GM18499 (cell line): ENCODE measurements around the gene ZNF865.
A peak's percentile ranks its signal among the peaks of the same experiment; 100 is the strongest.

Source experiments
- ATAC-seq: cut with Tn5 transposase; IDR thresholded peaks from one replicate; pipeline ENCODE4 v1.9.1; 2021; ENCODE audit warnings: moderate number of reproducible peaks; ENCODE audit not compliant: insufficient read depth, unreplicated experiment

The ZNF865 gene

DNA sequence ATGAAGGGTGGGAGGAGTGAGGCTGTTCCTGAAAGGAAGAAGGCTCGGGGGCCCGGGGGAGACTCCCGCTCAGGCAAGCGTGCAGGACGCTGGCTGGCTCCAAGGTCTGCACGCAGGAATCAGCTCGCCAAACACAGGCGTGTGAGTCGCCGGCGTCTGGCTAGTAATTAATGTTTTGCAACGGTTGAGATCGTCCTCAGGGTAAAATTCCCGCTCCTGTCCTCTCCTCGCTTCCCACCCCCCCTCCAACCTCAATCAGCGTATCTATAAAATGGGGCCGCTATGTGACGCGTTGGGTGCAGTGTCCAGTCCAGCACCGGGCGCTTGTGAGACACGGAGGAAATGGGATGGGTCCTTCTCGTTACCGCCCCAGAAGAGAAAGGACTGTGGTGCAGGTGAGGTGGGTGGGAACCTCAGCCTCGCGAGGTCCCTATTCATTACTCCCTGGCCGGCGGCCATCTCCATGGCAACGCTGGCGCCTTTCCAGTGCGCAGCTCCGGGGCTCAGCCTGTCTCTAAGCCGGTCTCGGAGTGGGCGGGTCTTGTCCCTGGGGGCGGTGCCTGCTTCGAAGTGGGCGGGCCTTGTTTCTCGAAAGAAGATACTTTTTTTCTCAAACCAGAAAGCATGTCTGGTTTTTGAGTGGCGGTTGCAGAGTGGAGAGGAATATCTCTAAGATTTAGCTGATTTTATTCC lies 18.3 kb upstream of the ZNF865 start:
- no peak for ATAC-seq

DNA sequence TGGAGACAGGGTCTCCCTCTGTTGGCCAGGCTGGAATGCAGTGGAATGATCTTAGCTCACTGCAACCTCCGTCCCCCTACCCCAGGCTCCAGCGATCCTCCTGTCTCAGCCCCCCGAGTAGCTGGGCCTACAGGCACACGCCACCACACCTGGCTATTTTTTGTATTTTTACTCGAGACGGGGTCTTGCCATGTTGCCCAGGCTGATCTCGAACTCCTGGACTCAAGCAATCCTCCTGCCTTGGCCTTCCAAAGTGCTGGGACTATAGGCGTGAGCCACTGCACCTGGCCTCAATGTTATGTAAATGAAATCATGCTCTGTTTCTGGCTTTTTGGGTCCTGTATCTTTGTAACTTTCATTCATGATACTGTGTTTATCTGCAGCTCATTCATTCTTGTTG lies 16.7 kb upstream of the ZNF865 start:
- no peak for ATAC-seq

- ATAC-seq = no peak
Observed at GRCh38 chr19:55590109-55590508, 15.3 kb upstream of the ZNF865 start.

- no peak for ATAC-seq
Observed at GRCh38 chr19:55590617-55591016, 14.8 kb upstream of the ZNF865 start.

DNA sequence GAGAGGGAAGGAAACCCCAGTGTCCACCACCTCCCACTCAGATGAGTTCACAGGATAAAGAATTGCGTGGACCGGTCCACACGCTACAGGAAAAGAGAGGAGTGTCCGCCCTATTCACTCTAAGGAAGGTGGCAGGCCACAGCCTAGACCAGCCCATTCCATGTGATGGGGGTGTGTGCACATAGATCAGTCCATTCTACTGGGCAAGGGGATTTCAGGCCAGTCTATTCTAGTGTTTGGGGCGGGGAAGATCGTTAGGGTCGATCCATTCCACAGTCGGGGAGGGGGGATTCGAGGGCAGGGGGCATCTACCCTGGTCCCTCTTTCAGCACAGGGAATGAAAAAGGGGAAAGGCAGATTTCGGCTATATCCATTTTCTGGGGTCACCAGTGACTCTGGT lies 13.9 kb upstream of the ZNF865 start:
- no peak for ATAC-seq

DNA sequence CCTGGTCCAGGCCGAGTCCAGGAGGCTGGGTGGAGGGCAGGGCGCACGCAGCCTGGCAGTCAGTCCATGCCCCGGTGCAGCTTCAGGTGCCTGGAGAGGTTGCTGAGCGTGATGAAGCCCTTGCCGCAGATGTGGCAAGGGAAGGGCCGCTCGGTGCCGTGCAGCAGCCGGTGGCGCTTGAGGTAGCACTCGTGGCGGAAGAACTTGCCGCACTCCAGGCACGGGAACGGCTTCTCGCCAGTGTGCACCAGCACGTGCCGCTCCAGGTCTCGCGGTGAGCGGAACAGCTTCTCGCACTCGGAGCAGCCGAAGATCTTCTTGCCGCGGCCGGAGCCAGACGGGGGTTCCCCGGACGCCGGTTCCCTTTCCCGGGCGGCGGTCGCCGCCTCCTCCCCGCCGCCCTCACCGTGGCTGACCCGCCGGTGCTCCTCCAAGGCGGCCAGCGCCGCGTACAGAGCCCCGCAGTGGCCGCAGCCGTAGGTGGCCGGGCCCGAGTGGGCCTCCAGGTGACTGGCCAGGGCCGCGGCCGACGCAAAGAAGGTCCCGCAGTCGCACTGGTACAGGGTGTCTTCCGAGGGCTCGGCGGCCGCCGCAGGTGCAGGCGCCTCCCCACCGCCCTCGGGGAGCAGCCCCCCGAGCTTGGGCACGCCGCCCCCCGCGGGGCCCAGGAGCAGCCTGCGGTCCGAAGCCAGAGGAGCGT lies 12.9 kb upstream of the ZNF865 start:
- ATAC-seq = no peak

- ATAC-seq = no peak
Observed at GRCh38 chr19:55593096-55593772, 12.2 kb upstream of the ZNF865 start.

DNA sequence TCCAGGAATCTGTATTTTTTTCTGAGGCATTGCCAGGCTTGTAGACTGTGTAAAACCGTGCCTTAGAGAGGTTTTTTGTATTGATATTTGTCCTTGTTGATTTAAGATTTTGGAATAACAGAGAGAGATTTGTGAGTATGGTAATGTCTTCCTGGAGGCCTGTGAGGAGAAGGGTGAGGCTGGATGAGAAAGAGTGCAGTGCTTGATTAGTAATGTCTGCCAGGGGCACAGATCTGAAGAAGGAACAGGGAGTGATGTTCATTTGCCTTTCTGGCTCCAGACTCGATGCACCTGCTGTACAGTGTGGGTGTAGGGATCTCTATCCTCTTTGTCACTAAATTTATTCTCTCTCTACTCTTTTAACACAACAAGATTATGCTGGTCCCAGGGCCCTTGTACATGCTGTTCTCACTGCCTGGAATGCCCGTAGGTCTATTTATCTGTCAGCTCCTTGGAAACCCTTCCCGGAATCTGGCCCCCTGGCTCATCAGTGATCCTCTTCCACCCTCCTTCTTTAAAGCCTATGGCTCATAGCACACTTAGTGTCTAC lies 10.4 kb upstream of the ZNF865 start:
- no peak for ATAC-seq

DNA sequence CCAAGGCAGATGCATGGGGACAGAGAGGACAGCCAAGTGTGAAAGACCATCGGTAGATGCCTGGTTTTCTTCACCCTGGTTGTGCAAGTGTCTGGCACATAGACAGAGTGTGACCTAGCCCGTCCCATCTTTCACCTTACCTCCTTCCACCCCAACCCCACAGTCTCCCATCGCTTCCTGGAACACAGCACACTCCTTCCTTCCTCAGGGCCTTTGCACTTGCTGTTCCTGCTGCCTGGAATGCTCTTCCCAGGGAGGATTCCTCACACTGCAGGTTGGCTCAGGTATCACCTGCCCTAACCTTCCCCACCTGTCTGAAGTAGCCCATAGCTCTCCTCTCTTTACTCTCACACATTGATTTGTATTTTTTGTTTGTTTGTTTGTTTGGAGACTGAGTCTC lies 9.1 kb upstream of the ZNF865 start:
- no peak for ATAC-seq

DNA sequence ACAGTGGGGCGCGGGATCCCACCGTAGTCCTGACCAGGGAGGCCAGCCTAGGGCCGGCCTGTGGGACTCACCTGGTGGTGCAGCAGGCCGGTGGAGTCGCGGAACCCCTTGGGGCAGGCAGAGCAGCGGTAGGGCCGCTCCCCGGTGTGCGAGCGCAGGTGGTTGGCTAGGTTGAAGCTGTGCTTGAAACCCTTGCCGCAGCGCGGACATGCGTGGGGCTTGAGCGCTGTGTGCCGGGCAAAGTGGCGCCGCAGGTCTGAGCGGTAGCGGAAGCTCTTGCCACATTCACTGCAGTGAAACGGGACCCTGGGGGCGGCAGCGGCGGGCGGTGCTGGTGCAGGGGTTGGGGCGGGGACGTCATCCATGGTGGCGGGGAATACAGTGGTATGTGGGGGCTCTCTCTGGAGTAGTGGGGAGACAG lies 7.9 kb upstream of the ZNF865 start:
- no peak for ATAC-seq

- no peak for ATAC-seq
Observed at GRCh38 chr19:55598034-55598433, 7.4 kb upstream of the ZNF865 start.

DNA sequence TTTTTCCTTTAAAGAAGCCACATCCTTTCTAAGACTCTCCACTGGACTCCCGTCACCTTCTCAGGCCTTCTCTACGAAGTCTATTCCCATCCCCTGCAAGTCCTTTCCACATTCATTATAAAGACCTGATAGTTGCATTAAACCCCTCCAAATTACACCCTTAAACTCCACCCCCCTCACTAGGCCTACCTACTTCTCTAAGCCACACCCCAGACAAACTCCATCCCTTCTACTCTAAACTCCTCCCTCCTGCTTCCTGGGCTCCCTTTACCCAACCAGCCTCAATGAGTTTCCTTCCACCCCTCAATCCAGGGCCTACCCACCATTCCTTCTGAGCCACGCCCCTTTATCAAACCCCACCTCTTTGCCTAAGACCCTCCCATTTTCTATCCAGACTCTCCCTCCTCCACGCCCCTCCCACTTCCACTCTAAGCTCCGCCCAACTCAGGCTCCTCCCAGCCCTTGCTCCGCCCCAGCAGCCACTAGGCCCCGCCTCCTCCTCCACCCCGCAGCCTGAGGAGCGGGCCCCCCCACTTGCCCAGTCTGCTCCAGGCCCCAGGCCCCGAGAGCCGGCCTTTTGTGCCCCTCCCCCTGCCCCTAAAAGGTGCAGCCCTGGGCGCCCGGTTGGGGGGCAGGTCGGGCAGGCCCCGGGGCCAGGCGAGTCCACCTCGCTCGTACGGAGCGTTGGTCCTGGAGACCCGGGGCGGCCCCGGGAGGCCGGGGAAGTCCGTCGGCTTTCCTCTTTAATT lies 6.6 kb upstream of the ZNF865 start:
- peak; percentile 43 for ATAC-seq

GRCh38 chr19:55599468-55599841 lies 6.0 kb upstream of the ZNF865 start, which contains the start of gene FIZ1:
Gene FIZ1 (minus strand): TSS chr19:55599517. CDS start chr19:55597865, 1,652 bp downstream.
- peak; percentile 26 for ATAC-seq

GRCh38 chr19:55599842-55600661 lies 5.4 kb upstream of the ZNF865 start, which contains the start of gene ZNF524:
Gene ZNF524 (plus strand): TSS chr19:55600288. CDS start chr19:55602113, 1,825 bp downstream.
- peak; percentile 27 for ATAC-seq

- ATAC-seq = no peak
Observed at GRCh38 chr19:55600662-55601028, 4.8 kb upstream of the ZNF865 start.

- ATAC-seq = no peak
Observed at GRCh38 chr19:55601084-55601483, 4.4 kb upstream of the ZNF865 start.

GRCh38 chr19:55602104-55603001 lies 3.1 kb upstream of the ZNF865 start:
- ATAC-seq = no peak

GRCh38 chr19:55603115-55603514 lies 2.3 kb upstream of the ZNF865 start:
- no peak for ATAC-seq
